ENCODE data around the gene FAM168A.
"Not testable (repeated sequence)": the region's sequence is repeated elsewhere in the genome, so short reads cannot be mapped to it uniquely, and the experiment has no call there.

FAM168A gene

DNA sequence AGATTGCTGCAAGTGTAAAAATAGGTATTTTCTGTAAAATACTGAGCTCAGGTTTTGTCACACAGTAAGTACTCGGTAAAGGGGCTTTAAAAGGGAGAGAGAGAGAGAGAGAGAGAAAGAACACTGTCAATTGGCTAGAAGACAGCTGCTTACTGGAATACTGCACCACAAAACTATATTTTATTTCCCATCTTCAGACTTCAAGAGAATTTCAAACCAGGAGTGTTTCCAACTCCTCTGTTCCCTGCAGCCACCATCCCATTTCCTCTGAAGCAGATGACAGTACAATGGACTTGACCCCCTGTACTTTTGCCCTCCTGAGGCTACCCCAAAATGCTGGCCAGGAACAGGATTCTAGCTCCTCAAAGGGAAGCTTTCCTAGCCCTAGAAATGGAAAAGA is 132.0 kb downstream of the FAM168A start:
- no peak for DNase-seq

DNA sequence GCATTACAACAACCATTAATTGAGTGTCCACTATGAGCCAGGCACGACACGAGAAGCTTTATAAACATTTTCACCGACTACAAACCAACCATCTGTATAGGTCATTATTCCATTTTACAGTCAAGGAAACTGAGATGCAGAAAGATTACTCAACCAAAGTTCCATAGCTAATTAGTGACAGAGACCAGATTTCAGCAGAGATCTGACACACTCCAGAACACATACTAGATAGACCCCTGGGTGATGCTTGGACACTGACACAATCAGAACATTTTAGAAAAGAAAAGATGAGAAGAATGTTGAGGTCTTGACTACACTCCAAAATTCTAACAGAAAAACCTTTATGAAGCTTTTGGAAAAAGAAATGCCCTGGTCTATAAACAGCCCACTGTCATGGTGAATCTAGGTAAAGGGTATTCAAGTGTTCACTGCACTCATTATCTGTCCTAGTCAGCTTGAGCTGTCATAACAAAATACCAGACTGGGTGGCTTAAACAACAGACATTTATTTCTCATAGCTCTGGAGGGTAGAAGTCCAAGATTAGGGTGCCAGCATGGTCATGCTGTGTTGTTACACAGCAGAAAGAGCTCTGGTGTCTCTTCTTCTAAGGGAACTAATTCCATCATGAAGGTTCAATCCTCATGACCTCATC is 132.8 kb downstream of the FAM168A start:
- no peak for DNase-seq

DNA sequence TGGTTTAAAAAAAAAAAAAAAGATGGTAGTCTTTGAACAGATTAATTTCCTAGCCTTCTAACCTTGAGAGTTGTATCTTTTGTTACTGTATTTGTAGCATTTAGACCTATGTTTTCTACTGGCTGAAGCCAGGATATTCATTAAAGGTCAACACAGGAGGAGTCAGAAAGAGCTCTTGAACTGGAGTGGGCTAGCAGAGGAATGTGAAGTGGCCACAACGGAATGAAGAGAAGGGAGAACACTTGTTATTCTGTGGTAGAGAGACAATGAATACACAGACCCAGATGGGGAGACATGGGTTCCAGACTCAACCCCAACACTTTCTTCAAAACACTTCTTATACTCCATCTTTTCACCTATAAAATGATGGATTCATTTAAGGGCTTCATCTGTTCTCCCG is 133.6 kb downstream of the FAM168A start:
- no peak for DNase-seq

DNA sequence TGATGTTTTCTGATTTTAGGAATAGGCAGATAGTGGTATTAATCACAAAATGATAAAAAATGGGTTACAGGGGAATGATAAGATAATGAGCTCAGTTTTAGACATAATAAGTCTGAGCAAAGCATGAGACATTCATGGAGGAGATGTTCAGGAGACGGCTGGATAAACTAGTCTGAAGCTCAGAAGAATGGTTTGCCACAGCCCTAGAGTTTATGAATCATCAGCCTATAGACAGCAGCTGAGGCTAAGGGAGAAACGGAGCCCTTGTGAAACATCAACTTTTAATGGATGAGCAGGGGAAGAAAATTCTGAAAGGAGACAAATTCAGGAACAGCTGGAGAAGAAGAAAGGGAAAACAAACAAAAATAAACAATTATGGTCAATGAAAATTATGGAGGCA is 134.6 kb downstream of the FAM168A start:
- DNase-seq: peak; percentile 70 to 83 (median 82)

DNA sequence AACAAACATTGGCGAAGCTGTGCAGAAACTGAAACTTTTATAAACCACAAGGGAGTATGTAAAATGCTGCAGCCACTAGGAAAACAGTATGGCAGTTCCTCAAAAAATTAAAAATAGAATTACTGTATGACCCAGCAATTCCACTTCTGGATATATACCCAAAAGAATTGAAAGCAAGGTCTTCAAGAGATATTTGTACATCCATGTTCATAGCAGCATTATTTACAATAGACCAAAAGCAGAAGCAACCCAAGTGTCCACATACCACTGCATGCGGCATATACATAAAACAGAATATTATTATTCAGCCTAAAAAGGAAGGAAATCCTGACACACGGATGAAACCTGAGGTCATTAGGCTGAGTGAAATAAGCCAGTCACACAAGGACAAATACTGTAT is 135.9 kb downstream of the FAM168A start:
- peak; percentile 63 to 84 (median 83) for DNase-seq

DNA sequence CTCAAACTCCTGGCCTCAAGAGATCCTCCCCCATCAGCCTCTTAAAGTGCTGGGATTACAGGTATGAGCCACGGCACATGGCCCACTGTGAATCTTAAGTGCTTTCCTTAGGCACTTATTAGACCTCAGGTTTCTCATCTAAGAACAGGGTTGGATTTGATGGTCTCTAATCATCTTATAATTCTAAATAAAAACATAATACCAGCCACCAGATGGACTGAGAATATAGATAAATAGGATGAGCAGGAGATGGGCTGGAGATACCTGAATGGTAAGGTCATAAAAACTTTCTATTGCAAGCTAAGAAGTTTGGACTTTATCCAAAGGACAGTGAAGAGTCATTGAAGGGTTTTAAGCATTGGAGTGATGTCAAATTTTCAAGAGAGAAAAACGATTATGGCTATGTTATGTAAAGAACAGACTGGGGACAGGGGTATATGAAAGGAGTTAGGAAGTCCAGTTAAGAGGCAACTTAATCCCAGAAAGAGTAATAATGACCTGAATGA is 136.5 kb downstream of the FAM168A start:
- DNase-seq: no peak

DNA sequence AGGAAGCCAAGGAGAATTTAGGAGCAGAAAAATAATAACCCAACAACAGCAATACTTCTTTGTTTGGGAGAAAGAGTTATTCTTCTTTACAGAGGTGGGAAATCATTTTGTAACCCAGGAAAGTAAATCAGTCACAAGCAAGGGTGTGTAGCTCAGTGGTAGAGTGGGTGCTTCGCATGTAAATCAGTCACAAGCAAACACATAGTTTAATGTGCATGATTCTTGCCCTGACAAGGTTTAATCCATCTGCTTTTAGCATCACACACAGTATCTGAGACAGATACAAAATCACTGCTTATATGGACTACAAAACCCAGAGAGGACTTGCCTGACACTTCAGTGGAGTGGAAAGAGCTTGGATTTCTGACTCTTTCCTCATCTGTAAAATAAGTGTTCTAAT is 139.7 kb downstream of the FAM168A start:
- no peak for DNase-seq

DNA sequence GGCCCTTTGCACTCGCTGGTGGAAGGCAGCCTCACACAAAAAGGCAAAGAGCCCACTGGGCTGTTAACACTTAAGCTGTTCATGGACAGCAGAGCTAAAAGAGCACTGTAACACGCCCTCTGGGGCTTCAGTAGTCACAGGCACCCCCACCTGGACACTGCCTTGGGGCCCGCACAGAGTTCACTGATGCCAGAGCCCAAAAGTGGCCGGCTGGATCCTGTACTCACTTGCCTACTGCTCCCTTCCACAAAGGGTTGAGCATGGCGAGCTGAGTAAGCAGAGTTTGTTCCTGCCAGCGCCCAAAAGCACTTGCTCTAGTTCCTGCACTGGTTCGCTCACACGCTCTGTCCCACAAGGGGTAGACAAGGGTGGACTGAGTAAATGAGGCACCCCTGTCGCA is 142.9 kb downstream of the FAM168A start:
- no peak for DNase-seq

DNA sequence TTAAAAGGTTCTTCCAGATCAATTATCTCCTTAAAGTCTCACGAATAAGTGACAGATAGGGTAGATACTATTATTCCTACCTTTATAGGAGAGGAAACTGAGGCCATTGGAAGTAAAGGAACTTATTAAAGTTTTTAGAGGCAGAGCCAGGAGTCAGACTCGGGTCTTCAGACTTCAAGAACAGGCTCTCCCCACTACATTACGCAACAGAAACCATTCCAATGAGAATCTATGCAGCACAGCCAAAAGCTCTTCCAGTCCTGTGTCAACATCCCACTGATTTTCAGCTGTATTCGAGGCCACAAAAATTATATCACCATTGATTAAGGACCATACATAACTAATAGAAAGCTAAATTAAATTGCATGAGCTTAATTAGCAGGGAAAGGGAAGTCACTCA is 144.3 kb downstream of the FAM168A start:
- no peak for DNase-seq

DNA sequence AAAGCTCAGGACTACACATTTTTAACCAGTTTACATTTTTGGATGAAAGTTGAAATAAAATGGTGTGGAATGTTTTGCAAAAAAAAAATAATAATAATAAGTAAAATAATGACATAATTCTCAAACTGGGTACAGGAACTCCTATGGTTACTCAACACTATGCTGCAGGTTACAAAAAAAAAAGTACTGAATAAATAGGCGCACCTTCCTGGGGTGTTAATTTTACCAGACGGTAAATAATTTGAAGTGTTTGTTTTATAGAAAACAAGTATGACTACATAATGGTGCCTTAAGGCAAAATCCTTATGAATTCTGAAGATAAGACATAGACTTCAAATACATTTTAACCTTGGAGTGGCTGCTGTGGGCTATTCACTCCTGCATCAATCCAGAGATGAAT is 145.2 kb downstream of the FAM168A start:
- DNase-seq: no peak

DNA sequence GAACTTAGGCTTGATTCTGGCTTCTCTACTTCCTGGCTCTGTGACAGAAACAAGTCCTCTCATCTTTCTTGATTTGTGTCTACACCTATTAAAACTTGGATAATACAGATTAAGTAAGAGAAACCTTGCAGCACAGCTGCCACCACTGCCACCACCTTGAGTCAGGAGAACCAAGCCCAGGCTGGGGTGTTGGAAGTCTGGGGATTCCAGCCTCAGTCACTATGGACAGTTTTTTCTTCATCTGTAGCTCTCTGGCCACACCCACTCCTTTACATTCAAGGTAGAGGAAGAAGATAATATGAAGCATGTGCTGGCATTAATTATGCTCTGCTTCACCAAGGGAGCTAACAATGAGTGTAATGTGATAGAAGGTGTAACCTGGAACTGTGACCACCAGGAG is 146.0 kb downstream of the FAM168A start:
- DNase-seq: peak in 2 of 3 donors; percentile 34 to 43

DNA sequence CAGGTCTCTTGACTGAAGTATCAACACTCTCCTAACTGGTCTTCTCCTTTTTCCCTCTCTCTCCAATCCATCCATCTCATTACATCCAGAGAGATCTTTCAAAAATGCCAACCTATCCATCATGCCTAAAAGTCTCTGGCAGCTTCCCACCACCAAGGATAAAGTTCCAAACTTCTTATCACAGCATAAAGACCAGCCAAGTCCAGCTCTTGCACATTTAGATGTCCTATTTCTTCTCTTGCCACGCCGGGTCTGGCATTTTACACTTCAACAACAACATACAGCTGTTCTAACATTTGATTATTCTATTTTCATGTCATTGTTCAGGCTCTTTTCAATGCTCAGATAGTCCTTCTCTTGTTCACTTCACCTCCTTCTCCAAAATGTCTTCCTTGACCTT is 151.1 kb downstream of the FAM168A start:
- DNase-seq: no peak

DNA sequence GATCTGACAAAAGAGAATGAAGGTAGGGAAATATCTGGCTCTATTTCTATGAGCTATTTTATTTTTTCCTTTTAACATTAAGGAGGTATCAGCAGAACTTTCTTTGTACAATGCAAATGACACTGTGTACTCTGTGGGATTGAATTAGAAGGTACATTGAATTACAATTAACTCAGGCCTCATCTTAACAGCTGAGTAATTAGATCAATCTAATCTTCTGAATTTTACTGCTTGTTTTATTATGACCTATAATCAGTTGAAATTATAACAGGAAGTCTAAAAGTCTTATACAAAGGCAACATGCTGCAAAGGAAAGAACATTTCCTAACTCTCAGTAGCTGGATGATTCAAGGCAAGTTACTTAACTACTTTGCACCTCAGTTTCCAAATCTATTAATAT is 151.9 kb downstream of the FAM168A start:
- DNase-seq: no peak

DNA sequence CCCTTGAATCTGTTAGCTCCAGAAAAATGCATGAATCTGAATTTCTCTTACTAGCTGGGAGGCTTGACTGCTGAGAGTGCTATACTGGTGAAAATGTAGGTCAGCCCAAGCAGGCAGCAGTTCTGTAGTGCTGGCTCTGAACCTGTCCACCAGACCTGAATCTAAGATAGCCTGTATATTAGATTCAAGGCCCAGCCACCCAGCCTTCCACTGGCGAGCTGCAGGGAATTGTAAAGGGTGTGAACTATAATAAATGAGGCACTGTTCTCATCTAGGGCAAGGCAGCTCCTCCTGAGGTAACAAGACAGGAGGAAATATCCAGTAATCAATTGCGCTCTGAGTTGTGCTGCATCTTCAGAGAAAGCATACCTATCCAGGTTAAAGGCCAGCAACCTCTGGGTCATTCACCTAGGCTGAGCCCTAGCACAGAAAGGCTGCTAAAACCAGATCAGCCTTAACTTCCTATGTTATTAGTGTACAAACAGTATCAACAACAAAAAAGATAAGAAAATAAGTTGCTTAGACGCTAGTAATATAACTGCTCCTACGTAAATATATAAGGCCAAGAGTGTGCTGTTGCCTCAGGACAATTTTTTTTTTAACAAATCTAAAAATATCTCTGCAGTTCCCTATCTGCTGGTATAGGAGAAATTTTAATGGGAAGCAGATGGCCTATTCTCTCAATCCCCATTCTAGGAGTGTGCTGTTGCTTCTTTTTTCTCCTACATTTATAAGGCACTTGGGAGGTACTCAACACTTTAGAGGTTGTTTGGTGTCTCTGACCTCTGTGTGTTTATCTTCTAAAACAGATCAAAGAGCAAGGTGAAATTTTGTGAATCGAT is 158.7 kb downstream of the FAM168A start:
- no peak for DNase-seq

DNA sequence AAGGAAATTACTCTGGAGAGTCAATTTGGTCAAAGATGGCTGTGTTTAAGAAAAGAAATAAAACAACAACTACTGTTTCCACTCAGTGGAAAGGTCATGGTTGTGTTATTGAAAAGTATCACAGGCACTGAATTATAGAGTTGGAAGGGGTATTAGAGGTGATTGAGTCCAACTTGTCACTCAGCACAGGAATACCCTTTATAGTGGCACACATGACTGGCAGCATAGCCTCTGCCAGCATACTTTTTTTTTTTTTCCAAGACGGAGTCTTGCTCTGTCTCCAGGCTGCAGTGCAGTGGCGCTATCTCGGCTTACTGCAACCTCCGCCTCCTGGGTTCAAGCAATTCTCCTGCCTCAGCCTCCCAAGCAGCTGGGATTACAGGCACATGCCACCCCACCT is 161.1 kb downstream of the FAM168A start:
- DNase-seq: not testable (repeated sequence)

DNA sequence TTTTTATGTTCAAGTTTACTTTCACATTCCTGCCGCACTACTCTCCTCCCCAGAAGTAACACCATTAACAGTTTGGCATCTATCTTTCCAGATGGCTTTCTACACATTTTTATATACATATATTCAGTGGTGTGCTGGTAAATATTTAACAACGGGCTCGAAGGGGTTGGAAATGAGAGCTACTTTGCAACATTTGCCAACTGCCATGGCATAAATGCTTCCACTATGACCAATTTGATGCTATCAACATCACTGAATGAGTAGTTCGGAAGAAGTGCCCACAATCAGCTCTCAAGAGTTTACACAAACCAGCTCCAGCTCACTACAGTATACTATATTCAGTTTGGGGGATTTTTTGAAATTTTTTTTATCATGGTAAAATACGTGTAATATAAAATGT is 166.5 kb downstream of the FAM168A start:
- DNase-seq: no peak

DNA sequence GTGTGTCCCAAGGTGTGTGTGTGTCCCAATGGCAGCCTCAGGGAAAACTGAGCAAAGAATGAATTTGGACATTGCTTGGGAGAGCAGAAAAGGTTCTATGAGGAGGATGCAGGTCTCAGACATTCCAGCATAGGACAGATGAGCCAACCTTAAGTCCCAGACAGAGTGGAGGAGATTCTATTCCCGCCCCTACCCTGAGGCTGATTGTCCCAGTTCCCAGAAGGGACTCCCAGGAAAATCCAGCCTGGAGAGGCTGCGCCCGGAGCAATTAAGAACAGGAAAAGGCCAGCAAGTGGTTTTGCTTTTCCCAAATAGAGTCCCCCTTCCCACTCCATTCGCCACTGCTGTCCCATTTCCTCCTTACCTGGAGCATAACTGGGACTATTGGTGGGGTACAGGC is 167.6 kb downstream of the FAM168A start:
- DNase-seq: no peak

DNA sequence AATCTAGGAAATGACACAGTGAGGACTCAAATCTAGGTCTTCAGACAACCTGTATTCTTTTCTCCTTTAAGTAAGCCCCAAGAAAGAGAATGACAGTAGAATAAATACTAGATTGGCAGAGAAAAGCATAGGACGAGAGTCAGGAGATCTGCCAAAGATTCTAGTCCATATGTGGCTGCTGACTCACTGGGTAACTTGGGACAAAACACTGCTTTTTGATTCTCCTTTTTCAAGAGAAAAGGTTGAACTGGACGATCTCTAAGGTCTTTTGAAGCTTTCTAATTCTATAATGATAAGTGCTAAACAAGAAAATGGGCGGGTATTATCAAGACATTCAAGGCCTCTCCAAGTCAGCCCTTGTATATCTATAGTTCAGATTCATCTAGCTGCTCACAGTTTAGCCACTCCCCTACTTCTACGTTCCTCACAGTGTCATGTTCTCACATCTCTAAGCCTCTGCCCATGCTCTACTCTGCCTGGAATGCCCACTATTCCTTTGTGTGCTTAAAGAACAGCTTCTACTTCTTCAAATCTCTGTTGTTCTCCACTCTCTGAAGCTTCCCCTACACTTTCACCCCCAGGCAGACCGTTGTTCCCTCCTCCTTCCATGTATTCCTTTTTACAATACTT is 168.7 kb downstream of the FAM168A start:
- peak; percentile 25 to 44 (median 31) for DNase-seq

DNA sequence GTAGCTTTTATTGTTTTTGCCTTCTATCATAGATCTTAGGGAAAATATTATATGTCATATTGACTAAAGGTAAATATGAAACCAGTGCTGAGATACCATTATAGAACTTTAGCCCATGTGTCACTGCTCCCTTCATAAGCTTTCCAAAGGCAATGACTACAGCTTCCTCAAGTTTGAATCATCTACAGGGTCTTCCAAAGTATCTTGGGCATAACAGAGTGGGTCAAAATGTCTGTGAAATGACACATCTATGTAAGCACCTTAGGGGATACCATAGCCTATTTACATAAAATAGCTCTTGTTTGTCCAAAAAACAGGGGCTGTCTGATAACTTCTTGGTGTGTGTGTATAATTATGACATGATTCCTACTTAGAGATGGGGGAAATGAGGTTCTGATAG is 169.2 kb downstream of the FAM168A start:
- peak in 1 of 3 donors; percentile 22 for DNase-seq

DNA sequence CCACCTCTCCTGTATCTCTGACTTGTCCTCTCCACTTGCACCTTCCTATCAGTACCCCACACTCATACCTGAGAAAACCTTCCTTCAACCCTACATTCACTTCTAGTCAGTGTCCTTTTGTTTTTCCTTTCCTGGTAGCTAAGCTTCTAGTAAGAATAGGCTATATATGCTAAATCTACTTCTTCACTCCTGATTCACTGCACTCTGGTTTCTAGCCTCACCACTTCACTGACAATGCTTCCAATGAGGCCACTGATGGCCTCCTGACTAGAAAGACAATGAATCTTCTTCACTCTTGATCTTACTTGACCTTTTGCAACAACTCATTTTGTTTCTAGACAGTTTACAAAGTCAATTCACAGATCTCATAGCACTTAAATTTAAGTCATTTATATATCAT is 169.7 kb downstream of the FAM168A start:
- no peak for DNase-seq

DNA sequence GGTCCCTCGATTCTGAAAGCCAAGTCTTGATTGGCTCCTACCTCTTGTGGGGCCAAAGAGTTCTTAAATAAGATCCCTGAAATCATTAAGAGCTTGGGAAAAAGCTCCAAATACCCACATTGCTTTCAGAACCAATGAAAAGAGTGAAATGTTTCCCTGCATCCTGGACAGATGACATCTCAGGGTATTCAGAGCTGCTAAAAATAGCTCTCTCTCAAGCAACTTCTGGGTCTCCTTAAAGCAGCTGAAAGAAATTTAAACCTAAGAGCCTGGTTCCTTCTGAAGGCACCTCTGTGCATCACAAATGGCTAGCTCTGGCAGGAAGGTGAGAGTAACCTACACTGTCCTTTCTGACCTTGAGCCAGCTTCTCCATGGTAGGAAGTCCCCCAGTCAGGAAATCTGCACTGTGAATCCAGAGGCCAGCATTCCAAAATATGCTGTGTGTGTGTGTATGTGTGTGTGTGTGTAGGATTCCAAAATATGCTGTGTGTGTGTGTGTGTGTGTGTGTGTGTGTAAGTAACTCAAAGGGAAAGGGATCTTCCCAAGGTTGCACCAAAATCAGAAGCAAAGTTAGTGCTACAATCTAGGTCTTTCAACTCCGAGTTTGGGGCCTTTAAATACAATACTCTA is 171.6 kb downstream of the FAM168A start:
- no peak for DNase-seq

DNA sequence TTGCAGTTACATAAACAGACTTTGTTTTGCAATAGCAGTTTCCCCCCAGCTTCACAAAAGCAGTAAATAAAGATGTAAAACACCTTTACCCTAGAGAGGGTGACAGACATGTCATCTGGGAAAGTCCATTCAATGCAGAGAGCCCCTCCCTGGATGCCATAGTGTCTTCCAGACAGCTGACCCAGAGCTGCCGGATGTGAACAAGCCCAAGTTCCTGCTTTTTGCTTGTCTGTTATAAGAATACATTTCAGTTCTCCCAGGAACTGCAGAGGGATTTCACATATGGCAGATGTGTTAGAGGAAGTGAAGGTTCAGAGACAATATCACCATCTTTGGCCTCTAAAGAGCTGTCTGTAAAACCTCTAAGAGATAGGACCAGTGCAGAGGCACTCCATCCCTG is 172.8 kb downstream of the FAM168A start:
- peak; percentile 92 to 97 (median 95) for DNase-seq

DNA sequence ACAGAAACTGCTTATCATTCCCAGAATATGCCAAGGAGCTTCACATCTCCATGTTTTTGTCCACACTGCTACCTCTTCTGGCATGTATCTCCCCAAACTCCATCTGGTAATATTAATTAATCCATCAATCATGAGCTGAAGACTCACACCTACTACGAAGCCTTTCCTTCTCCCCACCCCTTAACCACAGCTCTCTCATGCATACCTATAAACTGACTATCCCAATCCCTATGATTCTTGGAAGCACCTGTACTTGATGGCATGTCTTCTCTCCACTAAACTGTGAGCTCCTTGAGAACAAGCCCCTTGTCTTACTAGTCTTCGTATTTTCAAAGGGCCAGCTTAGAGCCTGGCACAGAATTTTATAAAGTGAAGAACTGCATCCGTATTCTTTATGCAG is 174.4 kb downstream of the FAM168A start:
- no peak for DNase-seq
